Stimulated activated naive CD8-positive, alpha-beta T cell treated with anti-CD3 and anti-CD28 coated beads, Interleukin-15, amount 100 ng/mL, for 72 hours (primary cell): Measurements from ENCODE around the gene SEC61A2.
"Not testable (repeated sequence)": the region's sequence is repeated elsewhere in the genome, so short reads cannot be mapped to it uniquely, and the experiment has no call there.

Experiments used
- ATAC-seq: fragments of 150-1000 bp; cut with Tn5 transposase; 2 replicates; pipeline ENCODE4 v1.10.0; 2021; ENCODE audit warnings: mild to moderate bottlenecking, moderate library complexity
- DNase-seq, 2 donors: peaks; one replicate each; pipeline ENCODE4 v3.0.0; 2021 to 2022
- H3K27ac Mint-ChIP-seq, 2 donors: one replicate each; pipeline ENCODE4 v1.8.0; 2022; ENCODE audit warnings: mild to moderate bottlenecking in 2 of 2, mixed read lengths in 2 of 2, moderate library complexity in 2 of 2
- H3K27me3 Mint-ChIP-seq: one replicate; pipeline ENCODE4 v1.8.0; 2022; ENCODE audit warnings: mixed read lengths
- H3K4me1 Mint-ChIP-seq: one replicate; pipeline ENCODE4 v1.8.0; 2022; ENCODE audit warnings: mild to moderate bottlenecking, mixed read lengths
- H3K4me3 Mint-ChIP-seq, 2 donors: one replicate each; pipeline ENCODE4 v1.8.0; 2022; ENCODE audit warnings: mild to moderate bottlenecking in 2 of 2, mixed read lengths in 2 of 2, moderate library complexity in 1 of 2
- H3K9me3 Mint-ChIP-seq, 2 donors: one replicate each; pipeline ENCODE4 v1.8.0; 2022; ENCODE audit warnings: mixed read lengths in 2 of 2

SEC61A2 gene

DNA sequence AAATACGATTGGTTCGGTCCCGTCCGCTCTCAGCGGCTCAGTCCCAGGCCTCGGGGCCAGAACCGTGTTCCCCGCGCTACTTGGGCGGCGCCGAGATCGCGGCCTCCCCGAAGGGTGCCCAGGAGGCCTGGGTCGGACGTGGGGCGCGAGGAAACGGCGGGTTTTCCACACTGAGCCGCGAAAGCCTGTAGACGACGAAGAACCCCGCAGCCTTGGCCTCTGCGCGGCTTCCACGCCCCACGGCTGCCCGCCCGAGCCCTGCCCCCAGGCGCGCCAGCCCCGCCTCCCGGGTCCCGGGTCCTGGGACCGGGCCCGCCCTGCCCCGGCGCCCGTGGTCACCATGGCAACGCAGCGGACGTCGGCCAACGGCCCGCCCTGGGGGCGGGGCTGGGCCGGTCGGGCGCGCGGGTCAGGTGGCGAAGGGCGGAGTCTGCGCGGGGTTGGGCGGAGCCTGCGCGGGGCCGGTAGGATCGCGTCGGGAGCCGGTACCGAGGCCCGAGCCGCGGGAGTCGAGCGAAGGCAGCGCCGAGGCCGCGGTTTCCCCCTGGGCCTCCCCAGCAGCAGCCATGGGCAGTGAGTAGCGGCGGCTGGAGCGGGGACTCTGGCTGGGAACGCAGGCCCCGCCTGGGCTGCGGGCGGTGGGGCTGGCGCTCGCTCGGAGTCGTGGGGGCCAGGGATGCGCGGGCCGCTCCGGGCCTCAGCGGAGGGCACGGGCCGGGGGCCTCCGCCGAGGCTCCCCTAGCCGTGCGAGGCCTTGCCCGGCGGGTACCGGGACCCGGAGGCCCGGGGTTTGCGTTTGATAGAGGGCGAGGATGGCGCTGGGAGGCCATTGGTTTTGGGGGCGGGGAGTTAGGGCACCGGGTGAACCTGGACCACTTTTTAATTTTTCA, at the start of gene SEC61A2:
TSS of gene SEC61A2 (plus strand) at position 456 of the 890 bp plus-strand sequence. CDS start at position 567, 111 bp downstream.
- no peaks in the 10 kb centered on the region for H3K27me3 Mint-ChIP-seq
- peaks cover 0 to 4% of the 10 kb centered on the region in 2 donors for H3K9me3 Mint-ChIP-seq

DNA sequence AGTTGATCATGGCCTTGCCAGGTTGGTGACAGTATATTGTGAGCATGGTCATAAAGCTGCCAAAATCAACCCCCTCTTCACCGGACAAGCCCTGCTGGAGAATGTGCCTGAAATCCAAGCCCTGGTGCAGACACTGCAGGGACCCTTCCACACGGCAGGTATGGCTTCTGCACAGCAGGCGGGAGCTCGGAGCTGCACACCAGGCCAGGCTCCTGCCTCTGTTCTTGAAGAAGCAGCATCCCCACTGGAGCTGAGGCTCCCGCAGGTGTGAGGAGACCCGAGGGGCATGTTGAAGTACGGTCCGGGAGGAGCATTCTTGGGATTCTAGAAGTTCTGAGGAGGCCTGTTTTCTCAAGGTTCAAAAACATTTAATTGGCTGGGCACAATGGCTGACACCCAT, 48.0 kb upstream of the SEC61A2 start:
- no peak for ATAC-seq
- no peak for DNase-seq
- H3K27me3 Mint-ChIP-seq: no peaks in the 10 kb centered on the region
- peaks cover 5% of the 10 kb centered on the region for H3K4me1 Mint-ChIP-seq
- H3K27ac Mint-ChIP-seq: no peak overlapping the region
- no peak overlapping the region for H3K4me3 Mint-ChIP-seq
- no peaks in the 10 kb centered on the region for H3K9me3 Mint-ChIP-seq

More for the DNA sequence above, at the start of gene SEC61A2:
- DNase-seq: peak; percentile 97 to 99
- peaks cover 37% of the 10 kb centered on the region for H3K4me1 Mint-ChIP-seq
- peak within 1 kb of the TSS; percentile 77 to 87 for H3K27ac Mint-ChIP-seq
- peak; percentile 94 for ATAC-seq
- H3K4me3 Mint-ChIP-seq: peak within 1 kb of the TSS; percentile 80 to 82

DNA sequence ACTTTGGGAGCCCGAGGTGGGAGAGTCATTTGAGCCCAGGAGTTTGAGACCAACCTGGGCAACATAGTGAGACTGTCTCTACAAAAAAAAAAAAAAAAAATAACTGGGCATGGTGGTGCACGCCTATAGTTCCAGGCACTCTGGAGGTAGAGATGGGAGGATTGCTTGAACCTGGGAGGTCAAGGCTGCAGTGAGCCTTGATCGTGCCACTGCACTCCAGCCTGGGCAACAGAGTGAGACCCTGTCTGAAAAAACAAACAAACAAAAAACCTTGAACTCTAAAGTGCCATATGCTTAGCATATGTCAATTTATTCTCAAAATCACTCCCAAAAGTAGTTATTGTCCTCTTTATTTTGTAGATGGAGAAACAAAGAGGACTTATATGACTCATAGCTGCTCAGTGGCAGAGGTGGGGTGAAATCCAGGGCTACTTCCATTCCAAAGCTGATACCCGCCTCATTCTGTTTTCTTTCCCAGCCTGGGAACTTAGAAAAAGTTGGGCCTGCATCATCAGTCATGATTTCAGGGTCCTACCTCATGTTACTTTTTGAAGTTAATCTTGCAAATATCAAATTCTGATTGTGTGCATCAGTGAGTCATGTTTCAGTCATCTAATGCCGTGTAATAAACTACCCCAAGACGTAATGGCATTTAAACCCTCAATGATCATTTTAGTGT, 47.5 kb upstream of the SEC61A2 start:
- H3K27ac Mint-ChIP-seq: no peak overlapping the region
- DNase-seq (no peak), ATAC-seq (no peak)
- H3K9me3 Mint-ChIP-seq: no peaks in the 10 kb centered on the region
- H3K4me1 Mint-ChIP-seq: peaks cover 5% of the 10 kb centered on the region
- H3K4me3 Mint-ChIP-seq: no peak overlapping the region
- no peaks in the 10 kb centered on the region for H3K27me3 Mint-ChIP-seq

DNA sequence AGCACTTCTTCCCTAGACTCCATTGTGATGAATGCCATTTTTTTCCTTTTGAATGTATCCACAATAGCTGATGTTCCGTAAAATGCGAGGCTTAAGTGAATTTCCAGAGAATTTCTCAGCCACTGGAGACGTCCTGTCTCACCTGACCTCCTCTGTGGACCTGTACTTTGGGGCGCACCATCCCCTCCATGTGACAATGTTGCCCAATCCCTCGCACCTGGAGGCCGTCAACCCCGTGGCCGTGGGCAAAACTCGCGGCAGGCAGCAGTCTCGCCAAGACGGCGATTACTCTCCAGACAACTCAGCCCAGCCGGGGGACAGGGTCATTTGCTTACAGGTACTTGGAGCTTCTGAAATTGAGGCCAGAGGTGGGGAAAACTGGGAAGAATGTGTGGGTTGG, 40.6 kb upstream of the SEC61A2 start:
- no peak overlapping the region for H3K27ac Mint-ChIP-seq
- no peaks in the 10 kb centered on the region for H3K27me3 Mint-ChIP-seq
- H3K4me3 Mint-ChIP-seq: no peak overlapping the region
- peaks cover 5% of the 10 kb centered on the region for H3K4me1 Mint-ChIP-seq
- no peaks in the 10 kb centered on the region for H3K9me3 Mint-ChIP-seq
- ATAC-seq: no peak
- no peak for DNase-seq

DNA sequence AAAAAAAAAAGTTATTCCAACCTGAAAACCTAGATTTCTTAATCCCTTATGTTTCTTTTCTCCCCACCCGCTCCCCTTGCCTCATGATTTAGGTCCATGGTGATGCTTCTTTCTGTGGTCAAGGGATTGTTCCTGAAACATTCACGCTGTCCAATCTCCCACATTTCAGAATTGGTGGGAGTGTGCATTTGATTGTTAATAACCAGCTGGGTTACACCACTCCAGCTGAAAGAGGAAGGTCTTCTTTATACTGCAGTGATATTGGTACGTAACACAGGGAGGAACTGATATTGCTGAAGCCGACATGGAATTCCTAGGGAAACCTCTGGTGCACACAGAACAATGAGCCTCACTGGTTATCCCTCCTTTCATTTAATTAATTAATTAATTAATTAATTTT, 38.1 kb upstream of the SEC61A2 start:
- Mint-ChIP-seq H3K4me3 (no peak overlapping the region), H3K27ac (no peak overlapping the region), H3K9me3 (no peaks in the 10 kb centered on the region), H3K27me3 (no peaks in the 10 kb centered on the region), H3K4me1 (peaks cover 5% of the 10 kb centered on the region)
- no peak for ATAC-seq
- DNase-seq: no peak

DNA sequence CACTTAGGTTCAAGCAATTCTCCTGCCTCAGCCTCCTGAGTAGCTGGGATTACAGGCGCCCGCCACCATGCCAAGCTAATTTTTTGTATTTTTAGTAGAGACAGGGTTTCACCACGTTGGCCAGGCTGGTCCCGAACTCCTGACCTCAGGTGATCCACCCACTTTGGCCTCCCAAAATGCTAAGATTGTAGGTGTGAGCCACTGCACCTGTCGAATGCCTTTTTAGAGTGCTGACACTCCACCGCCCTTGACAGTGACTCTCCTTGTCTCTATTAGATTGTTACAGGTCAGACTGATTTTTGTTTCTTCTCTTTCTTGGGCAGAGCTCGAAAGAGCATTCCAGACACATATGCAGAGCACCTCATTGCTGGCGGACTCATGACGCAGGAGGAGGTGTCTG, 32.1 kb upstream of the SEC61A2 start:
- not testable (repeated sequence) for H3K4me3 Mint-ChIP-seq, H3K4me1 Mint-ChIP-seq, H3K27ac Mint-ChIP-seq, H3K27me3 Mint-ChIP-seq, H3K9me3 Mint-ChIP-seq, ATAC-seq, DNase-seq

DNA sequence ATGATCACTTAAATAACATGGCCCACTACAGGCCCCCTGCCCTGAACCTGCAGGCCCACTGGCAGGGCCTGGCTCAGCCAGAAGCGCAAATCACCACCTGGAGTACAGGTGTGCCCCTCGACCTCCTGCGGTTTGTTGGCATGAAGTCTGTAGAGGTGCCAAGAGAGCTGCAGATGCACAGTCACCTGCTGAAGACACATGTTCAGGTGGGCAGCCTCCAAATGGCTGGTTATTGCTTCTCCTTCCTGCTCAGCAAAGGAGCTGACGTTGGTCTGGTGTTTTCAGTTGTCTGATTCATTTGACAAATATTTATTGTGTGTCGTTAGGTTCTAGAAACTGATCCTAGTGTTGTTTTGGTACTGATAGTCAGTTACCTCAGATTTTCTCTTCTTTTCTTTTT, 31.7 kb upstream of the SEC61A2 start:
- no peak overlapping the region for H3K4me3 Mint-ChIP-seq
- H3K4me1 Mint-ChIP-seq: no peaks in the 10 kb centered on the region
- no peak overlapping the region for H3K27ac Mint-ChIP-seq
- no peaks in the 10 kb centered on the region for H3K9me3 Mint-ChIP-seq
- ATAC-seq: no peak
- no peaks in the 10 kb centered on the region for H3K27me3 Mint-ChIP-seq
- no peak for DNase-seq

DNA sequence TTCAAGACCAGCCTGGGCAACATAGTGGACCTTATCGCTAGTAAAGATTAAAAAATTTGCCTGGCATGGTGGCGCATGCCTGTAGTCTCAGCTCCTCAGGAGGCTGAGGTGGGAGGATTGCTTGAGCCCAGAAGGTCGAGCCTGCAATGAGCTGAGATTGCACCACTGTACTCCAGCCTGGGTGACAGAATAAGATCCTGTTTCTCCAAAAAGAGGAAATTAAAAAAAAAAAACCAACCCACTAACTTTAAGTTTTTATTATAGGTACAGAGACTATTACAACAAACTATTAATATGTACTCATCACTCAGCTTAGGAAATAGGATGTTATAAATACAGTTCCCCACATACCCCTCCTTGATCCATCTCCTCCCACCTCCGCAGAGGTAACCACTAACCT, 30.5 kb upstream of the SEC61A2 start:
- ATAC-seq: no peak
- Mint-ChIP-seq H3K4me3 (no peak overlapping the region), H3K27me3 (no peaks in the 10 kb centered on the region), H3K4me1 (no peaks in the 10 kb centered on the region), H3K27ac (no peak overlapping the region), H3K9me3 (no peaks in the 10 kb centered on the region)
- DNase-seq: no peak

DNA sequence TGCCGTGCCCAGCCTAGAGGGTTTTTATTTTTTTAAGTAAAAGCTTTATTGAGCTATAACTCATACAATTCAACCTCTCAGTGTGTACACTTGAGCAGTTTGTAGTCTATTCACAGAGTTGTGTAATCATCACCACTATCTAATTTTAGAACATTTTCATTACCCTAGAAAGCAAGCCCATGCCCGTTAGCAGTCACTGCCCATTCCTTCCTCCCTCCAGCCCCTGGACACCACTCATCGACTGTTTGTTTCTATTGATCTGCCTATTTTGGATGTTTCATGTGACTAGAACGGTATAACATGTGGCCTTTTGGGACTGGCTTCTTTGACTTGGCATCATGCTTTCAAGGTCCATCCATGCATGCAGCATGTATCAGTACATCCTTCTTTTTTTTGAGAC, 25.7 kb upstream of the SEC61A2 start:
- Mint-ChIP-seq H3K27me3 (no peaks in the 10 kb centered on the region), H3K27ac (peak overlapping the region in 1 of 2 donors; percentile 12), H3K4me1 (no peaks in the 10 kb centered on the region), H3K9me3 (no peaks in the 10 kb centered on the region), H3K4me3 (no peak overlapping the region)
- ATAC-seq (no peak), DNase-seq (no peak)

DNA sequence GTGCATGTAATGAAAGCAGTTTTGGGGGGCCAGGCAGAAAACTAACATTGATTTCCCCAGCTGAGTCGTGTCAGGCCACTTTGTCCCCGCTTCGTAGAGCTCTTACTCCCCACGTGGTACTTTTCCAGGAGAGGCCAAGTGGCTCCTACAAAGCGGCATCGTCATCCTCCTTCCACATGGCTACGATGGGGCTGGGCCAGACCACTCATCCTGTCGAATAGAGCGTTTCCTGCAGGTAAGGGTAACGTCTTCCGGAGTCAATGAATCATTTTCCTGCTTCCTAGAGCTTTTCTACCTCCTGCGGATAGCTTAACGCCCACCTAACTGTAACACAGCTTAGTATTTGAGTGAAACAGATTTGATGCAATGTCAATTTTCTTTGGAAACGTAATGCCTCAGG, 21.7 kb upstream of the SEC61A2 start:
- H3K27me3 Mint-ChIP-seq: no peaks in the 10 kb centered on the region

DNA sequence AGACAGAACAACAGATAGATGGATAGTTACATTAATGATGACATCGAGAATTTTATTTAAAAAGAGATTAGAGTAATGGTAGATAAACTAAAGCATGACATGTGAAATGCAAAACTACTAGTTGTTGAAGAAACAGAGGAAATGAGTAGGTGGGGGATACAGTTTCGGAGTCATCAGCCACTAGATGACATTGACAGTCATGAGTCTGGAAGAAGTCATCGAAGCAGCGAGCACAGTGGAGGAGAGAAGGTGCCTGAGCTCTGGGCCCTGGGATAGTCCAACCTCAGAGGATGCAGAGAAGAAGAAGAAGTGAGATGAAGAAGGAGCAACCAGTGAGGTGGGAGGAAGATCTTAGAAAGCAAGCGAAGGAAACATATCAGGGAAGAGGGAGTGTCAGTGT, 20.2 kb upstream of the SEC61A2 start:
- peak overlapping the region in 1 of 2 donors; percentile 17 for H3K27ac Mint-ChIP-seq
- ATAC-seq: no peak
- H3K4me3 Mint-ChIP-seq: no peak overlapping the region

More for the DNA sequence above, 21.7 kb upstream of the SEC61A2 start:
- H3K9me3 Mint-ChIP-seq: no peaks in the 10 kb centered on the region
- no peak for DNase-seq
- peaks cover 23% of the 10 kb centered on the region for H3K4me1 Mint-ChIP-seq
- no peak overlapping the region for H3K4me3 Mint-ChIP-seq
- no peak overlapping the region for H3K27ac Mint-ChIP-seq
- ATAC-seq: no peak

DNA sequence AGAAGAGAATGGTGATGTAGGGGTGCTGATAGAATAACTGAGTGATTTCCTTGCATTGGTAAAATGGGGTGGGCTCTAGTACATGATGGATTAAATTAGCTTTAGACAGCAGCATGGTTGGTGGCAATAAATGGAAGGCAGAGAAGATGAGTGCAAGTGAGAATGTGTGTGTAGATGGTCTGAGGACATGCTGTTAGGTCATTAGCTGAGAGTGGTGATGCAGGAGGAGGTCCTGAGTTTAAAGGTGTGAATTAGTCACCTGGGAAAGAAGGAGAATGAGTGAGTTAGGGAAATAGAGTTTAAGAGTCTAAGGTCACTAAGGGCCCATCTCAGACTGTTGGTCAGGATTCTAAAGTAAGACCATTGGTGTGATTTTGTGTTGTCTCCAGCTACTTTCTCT, 17.9 kb upstream of the SEC61A2 start:
- Mint-ChIP-seq H3K27me3 (no peaks in the 10 kb centered on the region), H3K27ac (no peak overlapping the region), H3K4me3 (peak overlapping the region in 1 of 2 donors; percentile 4), H3K4me1 (peaks cover 31% of the 10 kb centered on the region), H3K9me3 (no peaks in the 10 kb centered on the region)
- ATAC-seq (peak; percentile 60), DNase-seq (no peak)

More for the DNA sequence above, 20.2 kb upstream of the SEC61A2 start:
- DNase-seq: no peak
- peaks cover 31% of the 10 kb centered on the region for H3K4me1 Mint-ChIP-seq
- H3K9me3 Mint-ChIP-seq: no peaks in the 10 kb centered on the region
- no peaks in the 10 kb centered on the region for H3K27me3 Mint-ChIP-seq

DNA sequence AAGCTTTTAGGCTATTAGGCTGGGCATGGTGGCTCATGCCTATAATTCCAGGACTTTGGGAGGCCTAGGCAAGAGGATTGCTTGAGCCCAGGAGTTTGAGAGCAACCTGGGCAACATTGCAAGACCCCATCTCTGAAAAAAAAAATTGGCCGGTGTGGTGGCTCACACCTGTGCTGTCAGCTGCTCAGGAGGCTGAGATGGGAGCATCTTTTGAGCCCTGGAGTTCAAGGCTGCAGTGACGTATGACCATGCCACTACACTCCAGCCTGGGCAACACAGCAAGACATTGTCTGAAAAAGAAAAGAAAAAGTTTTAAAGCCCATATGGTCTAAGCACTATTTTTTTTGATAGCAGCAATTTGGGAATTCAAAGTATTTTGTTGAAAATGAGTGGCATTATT, 15.8 kb upstream of the SEC61A2 start:
- ATAC-seq (no peak), DNase-seq (no peak)
- H3K4me3 Mint-ChIP-seq: no peak overlapping the region
- H3K9me3 Mint-ChIP-seq: no peaks in the 10 kb centered on the region
- H3K27ac Mint-ChIP-seq: no peak overlapping the region
- no peaks in the 10 kb centered on the region for H3K27me3 Mint-ChIP-seq
- peaks cover 31% of the 10 kb centered on the region for H3K4me1 Mint-ChIP-seq

DNA sequence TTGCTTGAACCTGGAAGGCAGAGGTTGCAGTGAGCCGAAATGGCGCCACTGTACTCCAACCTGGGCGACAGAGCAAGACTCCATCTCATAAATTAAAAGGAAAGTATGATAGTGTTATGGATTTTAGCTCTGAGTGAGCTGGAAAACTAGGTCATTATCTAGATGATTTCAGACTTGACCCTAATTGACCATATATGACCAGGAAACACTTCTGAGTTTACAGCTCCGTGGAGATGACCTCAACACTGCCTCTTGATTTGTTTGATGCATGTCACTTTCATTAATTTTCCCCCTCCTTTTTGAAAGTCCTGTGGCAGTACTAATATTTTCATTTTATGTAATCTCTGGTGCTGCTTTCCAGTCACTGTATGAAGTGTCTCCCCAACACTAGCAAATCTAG, 7.8 kb upstream of the SEC61A2 start:
- Mint-ChIP-seq H3K9me3 (peaks cover 0 to under 1% of the 10 kb centered on the region in 2 donors), H3K4me1 (peaks cover 35% of the 10 kb centered on the region), H3K4me3 (peak overlapping the region; percentile 76 to 78), H3K27me3 (no peaks in the 10 kb centered on the region), H3K27ac (peak overlapping the region; percentile 98 to 99)
- DNase-seq (no peak), ATAC-seq (no peak)

DNA sequence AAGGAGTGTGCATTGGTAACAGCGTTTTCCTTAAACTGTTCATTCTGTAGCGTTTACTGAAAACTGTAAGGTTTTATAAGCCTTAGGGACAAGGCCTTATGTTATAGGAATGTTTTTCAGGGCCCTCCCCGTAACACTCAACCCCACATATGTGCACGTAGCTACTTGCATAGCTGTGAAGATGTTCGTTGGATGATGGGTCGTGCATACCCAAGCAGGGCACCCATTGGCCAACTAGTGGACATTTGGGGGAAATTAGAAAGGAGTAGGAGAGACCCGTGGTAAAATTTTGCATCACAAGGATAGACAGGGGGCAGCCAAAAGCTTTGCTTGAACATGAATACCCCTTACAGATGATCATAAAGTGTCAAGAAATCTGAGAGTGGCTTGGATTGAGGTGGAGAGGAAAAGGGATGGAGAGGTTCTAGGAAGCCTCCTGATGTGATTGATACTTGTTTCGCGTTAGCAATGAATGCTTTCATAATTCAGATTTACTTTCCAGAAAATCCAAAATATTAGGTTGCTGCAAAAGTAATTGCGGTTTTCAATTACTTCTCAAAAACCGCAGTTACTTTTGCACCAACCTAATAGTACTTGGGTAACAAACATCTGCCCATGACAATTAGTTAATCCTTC, 878 bp downstream of the SEC61A2 start:
- Mint-ChIP-seq H3K27ac (peak overlapping the region; percentile 34 to 62), H3K9me3 (peaks cover 0 to 4% of the 10 kb centered on the region in 2 donors), H3K4me3 (peak overlapping the region; percentile 76 to 80), H3K27me3 (no peaks in the 10 kb centered on the region), H3K4me1 (peaks cover 37% of the 10 kb centered on the region)
- DNase-seq (peak; percentile 43 to 65), ATAC-seq (peak; percentile 61)

DNA sequence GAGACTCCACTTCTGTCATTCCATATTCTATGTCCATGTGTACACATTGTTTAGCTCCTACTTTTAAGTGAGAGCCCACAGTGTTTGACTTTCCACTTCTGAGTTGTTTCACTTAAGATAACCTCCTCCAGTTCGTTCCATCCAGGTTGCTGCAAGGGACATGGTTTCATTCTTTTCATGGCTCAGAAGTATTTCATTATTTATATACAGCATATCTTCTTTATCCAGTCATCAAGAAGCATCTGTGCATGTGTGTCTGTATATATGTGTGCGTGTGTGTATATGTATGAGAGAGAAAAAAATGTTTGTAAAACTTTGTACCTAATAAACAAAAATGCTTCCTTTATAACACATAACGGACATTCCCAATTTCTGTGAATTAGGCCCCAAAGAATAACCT, 6.2 kb downstream of the SEC61A2 start:
- DNase-seq (no peak), ATAC-seq (no peak)
- no peaks in the 10 kb centered on the region for H3K9me3 Mint-ChIP-seq
- H3K4me3 Mint-ChIP-seq: no peak overlapping the region
- H3K27me3 Mint-ChIP-seq: no peaks in the 10 kb centered on the region
- H3K27ac Mint-ChIP-seq: no peak overlapping the region
- peaks cover 11% of the 10 kb centered on the region for H3K4me1 Mint-ChIP-seq
